SK-N-MC (cell line): ENCODE measurements around the gene SLAIN2.

Source experiments
- EZH2 ChIP-seq: fragments of 200-600 bp; sonication (generic); IDR thresholded peaks from one replicate; pipeline ENCODE4 v1.6.1; 2017; ENCODE audit warnings: antibody characterized with exemption
- FOXP2 ChIP-seq: optimal IDR thresholded peaks from 2 replicates; pipeline ENCODE3; 2011; ENCODE audit warnings: mild to moderate bottlenecking, moderate library complexity; ENCODE audit not compliant: insufficient read depth; ENCODE audit errors: extremely low read length, control extremely low read depth
- POLR2AphosphoS5 ChIP-seq: IDR thresholded peaks from 2 replicates; pipeline ENCODE4 v1.6.1; 2012; ENCODE audit warnings: mild to moderate bottlenecking, low read depth, low read length, borderline replicate concordance

GRCh38 chr4:48343035-48343434, 1.7 kb downstream of the SLAIN2 start:
- no peak for TF ChIP-seq POLR2AphosphoS5
- TF ChIP-seq EZH2, result no peak
- TF ChIP-seq FOXP2, result no peak
